Activated naive CD4-positive, alpha-beta T cell treated with anti-CD3 and anti-CD28 coated beads, Interleukin-2, amount 50 U/mL, for 72 hours (primary cell): ENCODE data around the gene TTC7B. TPM values are rescaled to one million over a fixed set of nuclear protein-coding genes. Genes with fewer than 3 reads are reported as not detected.

ENCODE experiments used
- ATAC-seq, 2 donors: fragments of 150-1000 bp; cut with Tn5 transposase; 2 replicates each; pipeline ENCODE4 v1.10.0; 2021; ENCODE audit warnings: mild to moderate bottlenecking in 2 of 2, moderate library complexity in 2 of 2
- DNase-seq, 2 donors: peaks; one replicate each; pipeline ENCODE4 v3.0.0; 2021 to 2022; ENCODE audit warnings: low spot score in 2 of 2
- H3K27ac Mint-ChIP-seq, 2 donors: one replicate each; pipeline ENCODE4 v1.8.0; 2022; ENCODE audit warnings: mild to moderate bottlenecking in 2 of 2, mixed read lengths in 2 of 2
- H3K36me3 Mint-ChIP-seq, 2 donors: one replicate each; pipeline ENCODE4 v1.8.0; 2022; ENCODE audit warnings: mixed read lengths in 2 of 2
- H3K9me3 Mint-ChIP-seq, 2 donors: one replicate each; pipeline ENCODE4 v1.8.0; 2022; ENCODE audit warnings: mixed read lengths in 2 of 2
- total RNA-seq, 2 donors: library from RNA; stranded (reverse); gene quantifications; one replicate each; pipeline ENCODE4 v1.2.3, GENCODE V29; 2022

TTC7B gene
- total RNA-seq, 2 donors from 2014 or later = 7.2 to 9.1 TPM

GRCh38 chr14:90720336-90720735, 95.9 kb downstream of the TTC7B start:
- Mint-ChIP-seq H3K9me3 (no peaks in the 10 kb centered on the region), H3K36me3 (no peaks in the 10 kb centered on the region), H3K27ac (no peak overlapping the region)
- DNase-seq (no peak), ATAC-seq (no peak)

- no peak for ATAC-seq
- H3K9me3 Mint-ChIP-seq = no peaks in the 10 kb centered on the region
- DNase-seq = no peak
- H3K27ac Mint-ChIP-seq = no peak overlapping the region
- no peaks in the 10 kb centered on the region for H3K36me3 Mint-ChIP-seq
These were observed 98.3 kb downstream of the TTC7B start for GRCh38 chr14:90717916-90718315.

DNA sequence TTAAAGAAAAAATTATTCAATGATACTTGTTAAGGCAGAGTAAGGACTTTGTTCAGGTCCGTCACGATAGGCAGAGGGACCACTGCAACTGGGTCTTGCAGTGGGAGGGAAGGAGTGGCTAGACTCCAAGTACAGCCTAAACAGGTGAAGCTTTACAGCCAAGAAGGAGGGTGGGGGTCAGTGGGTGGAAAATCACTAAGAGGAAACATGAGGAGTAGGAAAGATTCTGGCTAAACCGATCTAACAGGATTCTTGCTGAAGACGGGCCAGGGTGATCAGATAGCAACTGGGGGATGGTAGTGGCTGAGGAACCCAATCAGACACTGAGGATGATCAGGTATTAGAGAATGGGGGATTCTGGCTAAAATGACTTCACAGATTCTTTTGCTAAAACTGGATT, 100.2 kb downstream of the TTC7B start:
- DNase-seq (no peak), ATAC-seq (no peak)
- Mint-ChIP-seq H3K27ac (no peak overlapping the region), H3K9me3 (no peaks in the 10 kb centered on the region), H3K36me3 (no peaks in the 10 kb centered on the region)

- ATAC-seq (no peak), DNase-seq (no peak)
- H3K36me3 Mint-ChIP-seq = no peaks in the 10 kb centered on the region
- H3K27ac Mint-ChIP-seq = no peak overlapping the region
- H3K9me3 Mint-ChIP-seq = no peaks in the 10 kb centered on the region
These were observed 100.7 kb downstream of the TTC7B start for GRCh38 chr14:90715495-90715894.

DNA sequence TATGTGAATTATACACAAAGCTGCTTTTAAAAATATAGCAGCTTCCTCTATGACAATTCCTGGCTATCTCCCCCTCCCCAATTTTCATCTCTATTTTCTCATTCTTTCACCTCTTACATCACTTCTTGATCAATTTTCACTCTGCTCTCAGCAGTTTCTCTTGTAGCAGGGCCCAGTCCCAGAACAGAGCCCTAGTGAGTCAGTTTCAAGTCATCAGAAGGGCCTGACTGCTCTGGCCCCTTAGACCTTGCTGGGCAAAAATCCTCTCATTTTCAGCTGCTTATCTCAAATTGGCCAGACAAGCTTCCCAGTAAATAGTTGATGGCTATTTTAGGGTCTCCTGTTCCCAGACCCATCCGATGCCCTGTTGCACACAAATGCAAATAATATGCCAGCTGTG, 101.4 kb downstream of the TTC7B start:
- ATAC-seq (no peak), DNase-seq (no peak)
- Mint-ChIP-seq H3K9me3 (no peaks in the 10 kb centered on the region), H3K27ac (peak overlapping the region in 1 of 2 donors; percentile 23), H3K36me3 (no peaks in the 10 kb centered on the region)

DNA sequence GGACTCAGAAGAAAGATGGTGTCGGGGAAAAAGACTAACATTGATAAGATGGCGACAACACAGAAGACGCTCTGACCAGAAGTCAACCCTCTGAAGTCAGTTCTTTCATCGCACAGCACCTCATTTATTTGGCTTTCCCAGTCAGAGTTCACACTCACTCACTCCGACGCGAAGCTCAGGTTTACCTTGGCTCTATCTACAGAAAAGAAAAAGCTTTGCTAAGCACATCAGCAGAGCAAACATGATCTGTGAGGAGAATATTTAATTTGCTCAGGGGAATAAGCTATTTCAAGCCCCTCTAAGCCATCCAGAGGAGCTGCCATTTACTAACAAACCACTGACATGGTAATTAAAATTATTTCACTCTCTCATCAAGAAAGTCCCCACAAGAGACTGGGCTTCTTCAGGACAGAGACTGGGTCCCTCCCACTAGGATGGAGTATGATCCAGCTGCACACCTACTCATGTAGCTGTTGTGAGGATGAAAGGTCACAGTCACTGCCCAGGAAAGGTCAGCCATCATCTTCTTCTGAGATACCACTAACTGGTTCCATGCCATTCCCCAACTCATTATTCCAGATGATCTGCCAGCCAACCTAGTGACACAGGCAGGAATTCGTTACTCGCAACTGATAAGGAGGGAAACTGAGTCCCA, 111.4 kb downstream of the TTC7B start:
- Mint-ChIP-seq H3K27ac (no peak overlapping the region), H3K9me3 (no peaks in the 10 kb centered on the region), H3K36me3 (no peaks in the 10 kb centered on the region)
- ATAC-seq (no peak), DNase-seq (no peak)

GRCh38 chr14:90703841-90704737, 112.1 kb downstream of the TTC7B start:
- DNase-seq = no peak
- H3K9me3 Mint-ChIP-seq = no peaks in the 10 kb centered on the region
- no peak for ATAC-seq
- peak overlapping the region in 1 of 2 donors; percentile 40 for H3K27ac Mint-ChIP-seq
- H3K36me3 Mint-ChIP-seq = no peaks in the 10 kb centered on the region

- no peak for DNase-seq
- Mint-ChIP-seq H3K27ac (no peak overlapping the region), H3K36me3 (no peaks in the 10 kb centered on the region), H3K9me3 (no peaks in the 10 kb centered on the region)
- ATAC-seq = peak in 1 of 2 donors; percentile 67
These were observed 115.1 kb downstream of the TTC7B start for GRCh38 chr14:90700933-90701776.

GRCh38 chr14:90699016-90699415, 117.2 kb downstream of the TTC7B start:
- H3K27ac Mint-ChIP-seq = peak overlapping the region in 1 of 2 donors; percentile 18
- ATAC-seq (no peak), DNase-seq (no peak)
- H3K36me3 Mint-ChIP-seq = no peaks in the 10 kb centered on the region
- H3K9me3 Mint-ChIP-seq = no peaks in the 10 kb centered on the region

- Mint-ChIP-seq H3K9me3 (no peaks in the 10 kb centered on the region), H3K27ac (no peak overlapping the region), H3K36me3 (no peaks in the 10 kb centered on the region)
- DNase-seq (no peak), ATAC-seq (no peak)
These were observed 117.8 kb downstream of the TTC7B start for GRCh38 chr14:90698379-90698869.

GRCh38 chr14:90697577-90698206, 118.5 kb downstream of the TTC7B start:
- Mint-ChIP-seq H3K36me3 (no peaks in the 10 kb centered on the region), H3K9me3 (no peaks in the 10 kb centered on the region), H3K27ac (no peak overlapping the region)
- DNase-seq (peak; percentile 71 to 78), ATAC-seq (peak; percentile 85 to 91)

DNA sequence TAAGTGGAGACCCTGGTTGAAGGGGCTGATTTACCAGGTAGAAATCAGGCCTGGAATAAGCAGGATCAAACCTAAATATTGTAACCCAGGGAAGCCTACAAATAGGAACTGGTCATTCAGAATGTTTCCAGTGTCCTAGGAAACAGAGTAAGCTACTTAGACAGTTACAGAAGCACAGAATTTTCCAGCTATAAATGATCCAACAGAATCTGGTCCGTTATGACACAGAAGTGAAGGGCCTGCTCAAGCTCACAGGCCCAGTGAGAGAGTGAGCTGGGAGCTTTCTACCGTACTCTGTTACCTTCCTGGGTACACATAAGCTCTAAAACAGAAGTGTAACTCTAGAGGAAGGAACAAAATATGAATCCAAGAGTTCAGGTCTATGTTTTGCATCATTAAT, 119.1 kb downstream of the TTC7B start:
- no peak overlapping the region for H3K27ac Mint-ChIP-seq
- no peaks in the 10 kb centered on the region for H3K9me3 Mint-ChIP-seq
- H3K36me3 Mint-ChIP-seq = no peaks in the 10 kb centered on the region
- ATAC-seq (no peak), DNase-seq (no peak)

- DNase-seq (no peak), ATAC-seq (no peak)
- Mint-ChIP-seq H3K36me3 (no peaks in the 10 kb centered on the region), H3K9me3 (no peaks in the 10 kb centered on the region), H3K27ac (no peak overlapping the region)
These were observed 119.5 kb downstream of the TTC7B start for GRCh38 chr14:90696720-90697119.

DNA sequence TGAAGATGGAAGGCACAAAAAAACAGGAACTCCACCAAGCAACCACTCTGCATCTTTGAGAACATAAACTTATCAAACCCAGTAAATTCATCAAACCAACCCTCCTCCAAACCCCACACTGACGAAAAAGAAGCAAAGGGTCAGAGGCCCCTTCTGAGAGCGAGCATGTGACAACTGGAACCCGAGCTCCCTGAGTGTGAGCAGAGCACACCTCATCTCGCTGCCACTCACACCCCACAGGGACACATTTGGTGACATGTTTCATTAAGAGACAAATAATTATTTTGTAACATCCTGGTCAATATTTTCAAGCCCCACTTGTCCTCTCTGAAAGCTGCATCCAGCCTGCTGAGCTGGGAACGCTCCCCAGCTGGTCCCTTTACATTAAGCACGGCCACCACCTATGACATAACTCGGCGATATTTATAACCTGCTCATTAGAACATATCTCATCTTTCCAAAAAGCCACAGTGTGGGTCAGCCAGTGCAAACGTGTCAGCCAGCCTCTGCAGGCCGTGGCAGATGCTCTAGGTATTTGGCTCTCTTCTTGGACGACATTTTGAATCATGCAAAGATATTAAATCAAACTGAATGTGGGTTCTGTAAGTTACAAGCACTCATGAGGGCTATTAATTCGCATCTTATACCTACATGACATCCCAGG, 120.1 kb downstream of the TTC7B start:
- H3K36me3 Mint-ChIP-seq = no peaks in the 10 kb centered on the region
- no peaks in the 10 kb centered on the region for H3K9me3 Mint-ChIP-seq
- DNase-seq (no peak), ATAC-seq (no peak)
- no peak overlapping the region for H3K27ac Mint-ChIP-seq

DNA sequence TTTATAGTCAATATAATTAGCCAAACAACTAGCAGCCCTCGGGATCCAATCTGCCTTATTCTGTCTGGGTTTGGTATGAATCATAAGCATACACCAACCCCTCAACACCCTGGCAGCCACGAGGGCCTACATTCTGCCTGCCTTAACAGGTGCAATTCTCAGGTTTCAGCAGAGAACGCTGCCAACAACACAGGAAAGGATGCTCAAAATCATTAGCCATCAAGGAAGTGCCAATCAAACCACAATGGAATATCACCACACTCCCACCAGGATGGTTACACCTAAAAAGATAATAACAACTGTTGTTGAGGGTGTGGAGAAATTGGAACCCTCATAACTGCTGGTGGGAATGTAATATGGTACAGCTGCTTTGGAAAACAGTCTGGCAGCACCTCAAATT, 122.8 kb downstream of the TTC7B start:
- no peak for DNase-seq
- ATAC-seq = no peak
- Mint-ChIP-seq H3K36me3 (no peaks in the 10 kb centered on the region), H3K27ac (no peak overlapping the region), H3K9me3 (no peaks in the 10 kb centered on the region)

DNA sequence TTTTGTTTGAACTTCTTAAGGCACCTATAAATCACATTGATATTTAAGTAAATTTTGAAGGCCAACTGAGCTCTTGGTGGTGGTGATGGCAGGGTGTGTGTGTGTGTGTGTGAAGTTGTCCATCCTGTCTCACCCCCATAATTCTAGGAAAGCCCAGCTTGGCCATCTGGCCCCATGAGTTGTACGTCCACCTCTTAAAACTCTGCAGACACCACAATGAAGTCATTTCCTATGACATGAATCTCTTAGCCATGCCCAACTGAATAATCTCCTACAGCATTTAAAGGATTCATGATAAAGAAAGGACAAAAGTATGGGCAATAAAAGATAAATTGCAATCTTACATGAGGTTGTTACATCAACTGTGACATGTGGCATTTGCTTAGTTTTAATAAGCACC, 123.4 kb downstream of the TTC7B start:
- no peak for ATAC-seq
- Mint-ChIP-seq H3K36me3 (no peaks in the 10 kb centered on the region), H3K27ac (no peak overlapping the region), H3K9me3 (no peaks in the 10 kb centered on the region)
- DNase-seq = no peak
